Uterus (tissue), 2 donors: ENCODE measurements around the gene OR4C3.
"Not testable (repeated sequence)": the region's sequence is repeated elsewhere in the genome, so short reads cannot be mapped to it uniquely, and the experiment has no call there.

Source experiments
- POLR2A ChIP-seq, 2 donors: fragments of 450-650 bp; IDR thresholded peaks; one replicate each; pipeline ENCODE4 v1.6.1; 2016; ENCODE audit warnings: antibody characterized with exemption in 2 of 2, mild to moderate bottlenecking in 1 of 2, moderate library complexity in 1 of 2
- TF ChIP-seq, protein P1 (sequence below), 4 experiments: fragments of 200-600 bp in 2 of 4; fragments of 450-650 bp in 2 of 4; sonication (generic) in 2 of 4; IDR thresholded peaks; one replicate each; pipeline ENCODE4 v1.5.1; 2016 to 2019; ENCODE audit warnings: antibody characterized with exemption in 4 of 4, mild to moderate bottlenecking in 2 of 4, moderate library complexity in 1 of 4

DNA sequence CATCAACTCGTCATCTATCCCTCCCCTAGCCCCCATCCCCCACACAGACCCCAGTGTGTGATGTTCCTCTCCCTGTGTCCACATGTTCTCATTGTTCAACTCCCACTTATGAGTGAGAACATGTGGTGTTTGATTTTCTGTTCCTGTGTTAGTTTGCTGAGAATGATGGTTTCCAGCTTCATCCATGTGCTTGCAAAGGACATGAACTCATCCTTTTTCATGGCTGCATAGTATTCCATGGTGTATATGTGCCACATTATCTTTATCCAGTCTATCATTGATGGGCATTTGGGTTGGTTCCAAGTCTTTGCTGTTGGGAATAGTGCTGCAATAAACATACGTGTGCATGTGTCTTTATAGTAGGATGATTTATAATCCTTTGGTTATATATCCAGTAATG lies 17.8 kb downstream of the OR4C3 start:
- TF ChIP-seq, protein P1, sequence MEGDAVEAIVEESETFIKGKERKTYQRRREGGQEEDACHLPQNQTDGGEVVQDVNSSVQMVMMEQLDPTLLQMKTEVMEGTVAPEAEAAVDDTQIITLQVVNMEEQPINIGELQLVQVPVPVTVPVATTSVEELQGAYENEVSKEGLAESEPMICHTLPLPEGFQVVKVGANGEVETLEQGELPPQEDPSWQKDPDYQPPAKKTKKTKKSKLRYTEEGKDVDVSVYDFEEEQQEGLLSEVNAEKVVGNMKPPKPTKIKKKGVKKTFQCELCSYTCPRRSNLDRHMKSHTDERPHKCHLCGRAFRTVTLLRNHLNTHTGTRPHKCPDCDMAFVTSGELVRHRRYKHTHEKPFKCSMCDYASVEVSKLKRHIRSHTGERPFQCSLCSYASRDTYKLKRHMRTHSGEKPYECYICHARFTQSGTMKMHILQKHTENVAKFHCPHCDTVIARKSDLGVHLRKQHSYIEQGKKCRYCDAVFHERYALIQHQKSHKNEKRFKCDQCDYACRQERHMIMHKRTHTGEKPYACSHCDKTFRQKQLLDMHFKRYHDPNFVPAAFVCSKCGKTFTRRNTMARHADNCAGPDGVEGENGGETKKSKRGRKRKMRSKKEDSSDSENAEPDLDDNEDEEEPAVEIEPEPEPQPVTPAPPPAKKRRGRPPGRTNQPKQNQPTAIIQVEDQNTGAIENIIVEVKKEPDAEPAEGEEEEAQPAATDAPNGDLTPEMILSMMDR (IDR thresholded peaks at IDR 0.05) = not testable (repeated sequence)
- not testable (repeated sequence) for TF ChIP-seq POLR2A (IDR thresholded peaks at IDR 0.05)
